ENCODE data around the gene SLC16A7. TPM values are rescaled to one million over a fixed set of nuclear protein-coding genes. Genes with fewer than 3 reads are reported as not detected.

SLC16A7 gene
- total and polyA plus RNA-seq, 2 of the 8 experiments (the other 6 are each of a cell fraction or from before 2014, with no cell fraction given), result 0.74 to 4.3 TPM

- H3K4me1 ChIP-seq (replicated peaks in 1 of 4; ENCODE audit: control insufficient read depth in 3 of 4, insufficient read depth in 4 of 4, low read length in 3 of 4), result no peaks in the 10 kb centered on the region
- no peak for TF ChIP-seq TBP (IDR thresholded peaks at IDR 0.05; ENCODE audit: low read depth, low read length)
- no peak for TF ChIP-seq CHD1 (IDR thresholded peaks at IDR 0.05; ENCODE audit: low read depth, low read length)
- no peak for TF ChIP-seq CBX8 (IDR thresholded peaks at IDR 0.05; ENCODE audit: borderline replicate concordance, low read depth, low read length)
- TF ChIP-seq CEBPB (IDR thresholded peaks at IDR 0.05; ENCODE audit: low read depth, low read length), result no peak
- no peak for TF ChIP-seq GTF2F1 (IDR thresholded peaks at IDR 0.05; ENCODE audit: borderline replicate concordance, low read depth, low read length)
- no peak for TF ChIP-seq RAD21 (IDR thresholded peaks at IDR 0.05 in 1 of 2, conservative IDR thresholded peaks at IDR 0.05 in 1 of 2; ENCODE audit: low read depth in 2 of 2, low read length in 2 of 2)
- TF ChIP-seq JUN (IDR thresholded peaks at IDR 0.05; ENCODE audit: low read depth, low read length), result no peak
- no peak overlapping the region for H3K18ac ChIP-seq (ENCODE audit: extremely low read depth, low read length)
- H2BK15ac ChIP-seq (ENCODE audit: low read length), result no peak overlapping the region
- no peak overlapping the region for H2BK5ac ChIP-seq (ENCODE audit: low read depth, low read length)
- no peak overlapping the region for H3K56ac ChIP-seq (replicated peaks; ENCODE audit: insufficient read length, low read depth, low read length)
- H4K20me1 ChIP-seq (replicated peaks in 1 of 2; ENCODE audit: control insufficient read depth in 1 of 2, insufficient read depth in 2 of 2, low read length in 2 of 2), result no peaks in the 10 kb centered on the region
- H3K27me3 ChIP-seq (replicated peaks in 1 of 4; ENCODE audit: control insufficient read depth in 3 of 4, extremely low read depth in 1 of 4, insufficient read depth in 3 of 4, low read length in 3 of 4), result no peaks in the 10 kb centered on the region
- H4K5ac ChIP-seq (ENCODE audit: insufficient read length, low read depth, low read length), result no peak overlapping the region
- no peaks in the 10 kb centered on the region for H3K79me2 ChIP-seq (ENCODE audit: control insufficient read depth in 1 of 2, insufficient read depth in 2 of 2, low read length in 2 of 2)
- H2BK12ac ChIP-seq (ENCODE audit: low read depth, low read length), result no peak overlapping the region
- ChIA-PET CTCF (ENCODE audit: partially characterized antibody) (interaction anchor here (1.0 kb wide), 2 partner anchors 69 to 569 kb away, joined by 3 read pairs; no protein-coding TSS in a partner anchor), POLR2A (ENCODE audit: partially characterized antibody) (interaction anchor here (1.0 kb wide), 1 partner anchor 18 kb away, joined by 3 read pairs; no protein-coding TSS in a partner anchor)
- H3K79me1 ChIP-seq (ENCODE audit: low read depth, low read length), result no peaks in the 10 kb centered on the region
- H3K9ac ChIP-seq (replicated peaks in 1 of 4; ENCODE audit: extremely low read depth in 1 of 4, low read depth in 3 of 4, low read length in 3 of 4), result no peak overlapping the region
- H3K36me3 ChIP-seq (ENCODE audit: control insufficient read depth in 2 of 4, insufficient read depth in 4 of 4, low read length in 3 of 4), result no peaks in the 10 kb centered on the region
- H2AFZ ChIP-seq (ENCODE audit: low read length), result no peak overlapping the region
- no peak overlapping the region for H4K8ac ChIP-seq (ENCODE audit: extremely low read depth, insufficient read depth, low read length)
- no peaks in the 10 kb centered on the region for H3K9me3 ChIP-seq (ENCODE audit: insufficient read depth in 2 of 2, low read depth in 1 of 2, low read length in 1 of 2)
- H2AK5ac ChIP-seq (ENCODE audit: low read depth, low read length), result no peak overlapping the region
- no peak overlapping the region for H3K4ac ChIP-seq (replicated peaks; ENCODE audit: insufficient read length, low read depth, low read length)
- no peak overlapping the region for H3K14ac ChIP-seq (ENCODE audit: insufficient read length)
- no peak overlapping the region for H4K91ac ChIP-seq (replicated peaks; ENCODE audit: insufficient read length, low read length)
- H3K4me2 ChIP-seq (ENCODE audit: insufficient read depth in 1 of 2, low read depth in 2 of 2, low read length in 2 of 2), result no peak overlapping the region
- no peaks in the 10 kb centered on the region for H3K23me2 ChIP-seq (ENCODE audit: low read depth, low read length)
- WGBS, 2 experiments (ENCODE audit: extremely low coverage in 1 of 2, insufficient coverage in 1 of 2, insufficient read length in 1 of 2, insufficient replicate concordance in 2 of 2, low coverage in 1 of 2, low lambda C conversion rate in 2 of 2, missing lambda C conversion rate in 1 of 2), result 91% methylated on average over 3 of the region's 3 CpGs; no CpG with 5 or more reads in 1 of the 2 experiments
- H3K27ac ChIP-seq (ENCODE audit: low read depth, low read length), result no peak overlapping the region
- H2BK120ac ChIP-seq (replicated peaks; ENCODE audit: low read depth, low read length), result no peak overlapping the region
- FAIRE-seq, result no peak
- H2BK20ac ChIP-seq (ENCODE audit: low read length), result no peak overlapping the region
- H3K23ac ChIP-seq (ENCODE audit: insufficient read length), result no peak overlapping the region
- DNase-seq (ENCODE audit: low read depth in 1 of 2, low spot score in 2 of 2), result no peak
- no peak overlapping the region for H3K4me3 ChIP-seq (ENCODE audit: extremely low read depth in 1 of 4, insufficient read depth in 2 of 4, low read depth in 3 of 4, low read length in 4 of 4)
These were observed 142.1 kb downstream of the SLC16A7 start for GRCh38 chr12:59737725-59738463.

All from H1 (cell line).